ENCODE results near the gene CCDC150. TPM values are rescaled to one million over a fixed set of nuclear protein-coding genes. Genes with fewer than 3 reads are reported as not detected.

CCDC150 gene
- total and polyA plus RNA-seq, 7 experiments from 2014 or later: 0.13 to 11.2 (median 1.1) TPM; not detected in 1

DNA sequence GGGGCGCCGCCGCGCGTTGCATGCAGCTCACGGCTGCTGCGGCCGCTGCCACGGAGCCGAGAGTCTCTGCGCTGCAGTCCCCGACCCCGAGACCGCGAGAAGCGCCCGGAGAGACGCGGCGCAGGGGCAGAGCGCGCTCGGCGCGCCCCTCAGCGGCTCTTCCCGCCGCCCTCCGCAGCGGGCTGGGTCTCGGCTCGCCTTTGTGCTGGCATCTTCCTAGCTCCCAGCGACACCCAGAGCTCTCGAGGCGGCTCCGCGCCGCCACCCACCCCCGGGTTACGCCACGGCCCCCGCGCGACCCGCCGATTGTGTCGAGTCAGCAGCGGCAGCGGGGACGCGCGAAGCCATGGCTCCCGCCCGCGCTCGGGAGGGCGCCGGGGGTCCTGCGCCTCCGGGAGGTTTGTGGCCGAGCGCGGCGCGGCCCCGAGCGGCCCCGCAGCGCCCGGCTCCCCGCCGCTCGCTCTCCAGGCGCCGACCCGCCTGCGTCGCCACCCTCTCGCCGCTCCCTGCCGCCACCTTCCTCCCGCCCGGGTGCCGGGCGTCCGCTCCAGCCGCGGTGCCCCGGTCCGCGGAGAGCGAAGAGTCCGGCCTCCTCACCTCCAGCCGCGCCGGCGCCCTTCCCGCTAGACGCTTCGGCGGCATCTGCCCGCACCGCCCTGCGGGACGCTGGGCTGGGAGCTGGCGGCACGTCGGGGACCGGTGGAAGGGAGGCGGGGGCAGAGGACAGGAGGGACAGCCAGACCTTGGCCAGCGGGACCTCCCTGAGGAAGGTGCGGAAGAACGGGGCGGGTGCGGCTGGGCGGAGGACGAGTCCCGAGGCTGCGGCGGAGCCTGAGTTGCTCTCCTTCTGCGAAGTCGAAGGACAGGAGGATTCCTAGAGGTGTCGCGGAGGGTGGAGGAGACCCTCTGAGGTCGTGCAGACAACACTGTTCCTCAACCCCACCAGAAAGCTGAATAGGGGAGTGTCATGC is 46.3 kb upstream of the CCDC150 start, which contains the start of gene HECW2:
Gene HECW2, minus strand, starts transcription at position 644 of the 971 bp plus-strand sequence.
- H3K36me3 ChIP-seq (ENCODE audit: control insufficient read depth in 2 of 3, insufficient read depth in 3 of 3, low read length in 3 of 3): no peaks in the 10 kb centered on the region
- CTCF ChIA-PET: no interaction called here
- H3K27me3 ChIP-seq (ENCODE audit: control insufficient read depth in 2 of 2, insufficient read depth in 2 of 2, low read length in 2 of 2): peaks cover 4 to 5% of the 10 kb centered on the region in 2 donors
- intact Hi-C loops (cut with micrococcal nuclease): no loop called here
- DNase-seq: peak in 2 of 9 donors; percentile 0 to 42
- ATAC-seq: no peak
- H3K4me1 ChIP-seq (ENCODE audit: control insufficient read depth in 2 of 2, insufficient read depth in 2 of 2, low read length in 2 of 2): peaks cover 0 to 4% of the 10 kb centered on the region in 2 donors
- H3K4me3 Mint-ChIP-seq: peak within 1 kb of the TSS; percentile 80 to 88 (median 82)
- H3K4me3 ChIP-seq (ENCODE audit: low read length): no peak within 1 kb of the TSS
- peak within 1 kb of the TSS in 1 of 9 donors; percentile 12 for H3K27ac Mint-ChIP-seq
- no peaks in the 10 kb centered on the region for H3K9me3 ChIP-seq (ENCODE audit: control insufficient read depth in 2 of 3, low read length in 3 of 3)
- H3K27me3 Mint-ChIP-seq: peaks cover 73 to 83% (median 76%) of the 10 kb centered on the region in 5 donors
- POLR2A ChIA-PET: no interaction called here
- peaks cover 5 to 12% (median 8%) of the 10 kb centered on the region in 7 donors for H3K4me1 Mint-ChIP-seq
- peaks cover 0 to 4% (median 0%) of the 10 kb centered on the region in 11 donors for H3K9me3 Mint-ChIP-seq
- no peak within 1 kb of the TSS for H3K27ac ChIP-seq (ENCODE audit: low read depth, low read length)
- H3K36me3 Mint-ChIP-seq: no peaks in the 10 kb centered on the region

DNA sequence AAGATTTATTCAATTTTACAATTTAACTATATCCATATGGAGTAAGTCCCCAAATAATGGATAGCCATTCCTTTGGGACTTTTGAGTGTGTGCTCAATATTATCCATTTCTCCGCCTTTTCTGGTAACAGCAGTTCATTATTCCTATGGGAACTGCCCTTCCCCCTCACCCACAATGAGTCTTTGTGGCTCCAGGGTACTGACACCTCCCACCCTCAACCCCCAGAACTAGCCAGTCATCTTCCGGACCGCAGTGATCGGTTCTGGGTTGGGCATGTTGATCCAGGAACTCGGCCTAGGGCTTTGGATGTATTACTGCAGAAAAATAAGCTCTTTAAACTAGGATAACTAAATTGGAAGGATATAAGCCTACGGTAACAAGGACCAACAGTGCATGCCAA is 45.4 kb upstream of the CCDC150 start:
- intact Hi-C loops (cut with micrococcal nuclease): no loop called here
- Histone ChIP-seq H3K4me1 (ENCODE audit: control insufficient read depth in 2 of 2, insufficient read depth in 2 of 2, low read length in 2 of 2) (peaks cover 0 to 4% of the 10 kb centered on the region in 2 donors), H3K27me3 (ENCODE audit: control insufficient read depth in 2 of 2, insufficient read depth in 2 of 2, low read length in 2 of 2) (peaks cover 4 to 5% of the 10 kb centered on the region in 2 donors), H3K36me3 (ENCODE audit: control insufficient read depth in 2 of 3, insufficient read depth in 3 of 3, low read length in 3 of 3) (no peaks in the 10 kb centered on the region), H3K9me3 (ENCODE audit: control insufficient read depth in 2 of 3, low read length in 3 of 3) (no peaks in the 10 kb centered on the region), H3K27ac (ENCODE audit: low read depth, low read length) (no peak overlapping the region), H3K4me3 (ENCODE audit: low read length) (no peak overlapping the region)
- CTCF ChIA-PET: no interaction called here
- Mint-ChIP-seq H3K27me3 (peaks cover 66 to 77% (median 72%) of the 10 kb centered on the region in 5 donors), H3K27ac (no peak overlapping the region), H3K9me3 (peaks cover 0 to 4% (median 0%) of the 10 kb centered on the region in 11 donors), H3K4me1 (peaks cover 5 to 12% (median 8%) of the 10 kb centered on the region in 7 donors), H3K36me3 (no peaks in the 10 kb centered on the region), H3K4me3 (peak overlapping the region; percentile 4 to 79 (median 44))
- ATAC-seq (no peak), DNase-seq (no peak)
- POLR2A ChIA-PET: no interaction called here

DNA sequence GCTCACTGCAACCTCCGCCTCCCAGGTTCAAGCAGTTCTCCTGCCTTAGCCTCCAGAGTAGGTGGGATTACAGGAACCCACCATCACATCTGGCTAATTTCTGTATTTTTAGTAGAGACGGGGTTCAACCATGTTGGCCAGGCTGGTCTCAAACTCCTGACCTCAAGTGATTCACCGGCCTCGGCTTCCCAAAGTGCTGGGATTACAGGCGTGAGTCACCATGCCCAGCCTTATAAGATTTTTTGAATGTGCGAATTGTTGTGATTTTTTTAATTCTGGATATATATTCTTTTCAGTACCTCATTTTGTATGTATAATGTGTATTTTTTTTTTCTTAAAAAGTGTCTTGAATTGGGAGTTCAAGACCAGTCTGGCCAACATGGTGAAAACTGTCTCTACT is 42.0 kb upstream of the CCDC150 start:
- Histone ChIP-seq H3K36me3 (ENCODE audit: control insufficient read depth in 2 of 3, insufficient read depth in 3 of 3, low read length in 3 of 3) (no peaks in the 10 kb centered on the region), H3K4me3 (ENCODE audit: low read length) (no peak overlapping the region), H3K27me3 (ENCODE audit: control insufficient read depth in 2 of 2, insufficient read depth in 2 of 2, low read length in 2 of 2) (peaks cover 4 to 5% of the 10 kb centered on the region in 2 donors), H3K4me1 (ENCODE audit: control insufficient read depth in 2 of 2, insufficient read depth in 2 of 2, low read length in 2 of 2) (no peaks in the 10 kb centered on the region), H3K27ac (ENCODE audit: low read depth, low read length) (no peak overlapping the region), H3K9me3 (ENCODE audit: control insufficient read depth in 2 of 3, low read length in 3 of 3) (no peaks in the 10 kb centered on the region)
- ChIA-PET POLR2A (no interaction called here), CTCF (no interaction called here)
- H3K4me3 Mint-ChIP-seq: no peak overlapping the region
- peaks cover 43 to 64% (median 53%) of the 10 kb centered on the region in 5 donors for H3K27me3 Mint-ChIP-seq
- H3K9me3 Mint-ChIP-seq: peaks cover 0 to 4% (median 0%) of the 10 kb centered on the region in 11 donors
- H3K27ac Mint-ChIP-seq: no peak overlapping the region
- no peak for DNase-seq
- no peak for ATAC-seq
- no peaks in the 10 kb centered on the region for H3K36me3 Mint-ChIP-seq
- H3K4me1 Mint-ChIP-seq: peaks cover 0 to 6% (median 0%) of the 10 kb centered on the region in 7 donors
- intact Hi-C loops (cut with micrococcal nuclease): no loop called here

DNA sequence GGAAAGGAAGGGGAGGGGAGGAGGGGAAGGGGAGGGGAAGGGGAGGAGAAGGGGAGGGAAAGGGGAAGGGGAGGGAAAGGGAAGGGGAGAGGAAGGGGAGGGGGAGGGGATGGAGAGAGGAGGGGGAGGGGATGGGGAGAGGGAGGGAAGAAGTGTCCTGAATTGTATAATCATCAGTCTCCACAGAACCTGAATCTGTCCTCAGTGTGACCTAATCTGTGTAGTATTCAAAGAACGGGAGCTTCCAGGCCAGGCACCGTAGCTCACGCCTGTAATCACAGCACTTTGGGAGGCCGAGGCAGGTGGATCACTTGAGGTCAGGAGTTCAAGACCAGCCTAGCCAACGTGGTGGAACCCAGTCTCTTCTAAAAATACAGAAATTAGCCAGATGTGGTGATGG is 41.1 kb upstream of the CCDC150 start:
- Mint-ChIP-seq H3K27me3 (peaks cover 47 to 65% (median 53%) of the 10 kb centered on the region in 5 donors), H3K36me3 (no peaks in the 10 kb centered on the region), H3K4me3 (no peak overlapping the region), H3K9me3 (peaks cover 0 to 4% (median 0%) of the 10 kb centered on the region in 11 donors), H3K4me1 (peaks cover 0 to 6% (median 0%) of the 10 kb centered on the region in 7 donors), H3K27ac (no peak overlapping the region)
- peaks cover 4 to 5% of the 10 kb centered on the region in 2 donors for H3K27me3 ChIP-seq (ENCODE audit: control insufficient read depth in 2 of 2, insufficient read depth in 2 of 2, low read length in 2 of 2)
- CTCF ChIA-PET: no interaction called here
- H3K9me3 ChIP-seq (ENCODE audit: control insufficient read depth in 2 of 3, low read length in 3 of 3): no peaks in the 10 kb centered on the region
- no peak overlapping the region for H3K27ac ChIP-seq (ENCODE audit: low read depth, low read length)
- ATAC-seq: no peak
- no peak overlapping the region for H3K4me3 ChIP-seq (ENCODE audit: low read length)
- H3K36me3 ChIP-seq (ENCODE audit: control insufficient read depth in 2 of 3, insufficient read depth in 3 of 3, low read length in 3 of 3): no peaks in the 10 kb centered on the region
- no peaks in the 10 kb centered on the region for H3K4me1 ChIP-seq (ENCODE audit: control insufficient read depth in 2 of 2, insufficient read depth in 2 of 2, low read length in 2 of 2)
- intact Hi-C loops (cut with micrococcal nuclease): no loop called here
- POLR2A ChIA-PET: no interaction called here
- DNase-seq: no peak

DNA sequence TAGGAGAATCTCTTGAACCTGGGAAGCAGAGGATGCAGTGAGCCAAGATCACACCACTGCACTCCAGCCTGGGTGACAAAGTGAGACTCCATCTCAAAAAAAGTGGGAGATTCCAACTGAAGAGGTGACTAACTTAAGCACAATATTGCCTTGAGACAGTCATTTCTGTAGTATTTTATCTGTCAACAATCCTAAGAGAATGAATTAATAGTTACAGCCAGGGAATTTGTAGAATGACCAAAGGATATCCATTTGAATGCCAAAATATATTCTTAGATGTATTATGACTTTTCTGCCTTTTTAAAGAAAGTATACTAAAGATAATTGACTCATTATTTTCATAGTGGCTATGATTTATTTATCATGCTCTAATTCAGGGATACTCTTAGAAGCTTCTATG is 40.7 kb upstream of the CCDC150 start:
- Mint-ChIP-seq H3K4me1 (peaks cover 0 to 3% (median 0%) of the 10 kb centered on the region in 7 donors), H3K27me3 (peaks cover 43 to 61% (median 48%) of the 10 kb centered on the region in 5 donors), H3K27ac (no peak overlapping the region), H3K9me3 (peaks cover 0 to 4% (median 0%) of the 10 kb centered on the region in 11 donors), H3K36me3 (no peaks in the 10 kb centered on the region), H3K4me3 (no peak overlapping the region)
- Histone ChIP-seq H3K36me3 (ENCODE audit: control insufficient read depth in 2 of 3, insufficient read depth in 3 of 3, low read length in 3 of 3) (no peaks in the 10 kb centered on the region), H3K9me3 (ENCODE audit: control insufficient read depth in 2 of 3, low read length in 3 of 3) (no peaks in the 10 kb centered on the region), H3K4me1 (ENCODE audit: control insufficient read depth in 2 of 2, insufficient read depth in 2 of 2, low read length in 2 of 2) (no peaks in the 10 kb centered on the region), H3K27me3 (ENCODE audit: control insufficient read depth in 2 of 2, insufficient read depth in 2 of 2, low read length in 2 of 2) (peaks cover 4 to 5% of the 10 kb centered on the region in 2 donors), H3K4me3 (ENCODE audit: low read length) (no peak overlapping the region), H3K27ac (ENCODE audit: low read depth, low read length) (no peak overlapping the region)
- intact Hi-C loops (cut with micrococcal nuclease): no loop called here
- CTCF ChIA-PET: no interaction called here
- DNase-seq (no peak), ATAC-seq (no peak)
- POLR2A ChIA-PET: no interaction called here

DNA sequence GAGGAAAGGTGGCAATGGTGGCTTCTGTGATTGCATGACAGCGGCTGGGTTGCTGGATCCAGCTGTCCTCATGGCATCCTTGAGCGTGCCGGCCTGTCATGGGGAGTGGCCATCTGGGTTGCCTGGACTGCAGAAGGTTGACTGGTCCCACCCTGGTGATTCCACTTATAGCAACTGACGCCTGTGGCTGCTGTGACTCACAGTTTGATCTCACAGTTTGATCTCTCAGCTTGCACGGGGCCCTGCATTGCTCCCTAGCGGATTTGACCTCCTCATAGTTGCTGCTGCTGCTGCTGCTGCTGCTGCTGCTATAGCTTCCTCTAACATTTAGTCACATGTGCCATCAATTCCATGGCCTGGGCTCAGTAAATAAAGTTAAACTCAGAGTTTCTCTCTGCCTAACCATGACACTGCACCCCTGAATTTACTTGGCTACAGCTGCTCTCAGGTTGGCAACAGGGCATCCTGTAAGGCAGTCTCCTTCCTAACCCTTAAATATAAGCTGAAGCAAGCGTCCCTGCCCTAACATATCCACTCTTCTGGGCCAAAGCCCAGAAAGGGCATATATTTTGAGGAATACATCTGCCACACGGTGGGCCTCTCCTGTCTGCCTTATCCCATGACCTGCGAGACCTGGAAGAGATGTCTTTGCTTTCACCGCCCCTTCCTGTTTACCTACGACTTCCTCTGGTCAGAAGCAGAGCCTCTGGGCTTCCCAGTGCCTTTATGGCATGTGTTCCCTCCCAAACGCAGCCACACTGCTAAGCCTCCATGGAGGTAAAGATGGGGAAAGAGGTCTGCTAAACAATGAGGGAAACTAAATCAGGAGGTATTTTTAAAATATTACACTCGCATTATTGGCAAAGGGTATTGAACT is 37.8 kb upstream of the CCDC150 start:
- Mint-ChIP-seq H3K27ac (no peak overlapping the region), H3K4me1 (peaks cover 0 to 3% (median 0%) of the 10 kb centered on the region in 7 donors), H3K4me3 (no peak overlapping the region), H3K36me3 (no peaks in the 10 kb centered on the region), H3K9me3 (peaks cover 0 to 4% (median 0%) of the 10 kb centered on the region in 11 donors), H3K27me3 (peaks cover 21 to 39% (median 24%) of the 10 kb centered on the region in 5 donors)
- H3K36me3 ChIP-seq (ENCODE audit: control insufficient read depth in 2 of 3, insufficient read depth in 3 of 3, low read length in 3 of 3): no peaks in the 10 kb centered on the region
- H3K9me3 ChIP-seq (ENCODE audit: control insufficient read depth in 2 of 3, low read length in 3 of 3): no peaks in the 10 kb centered on the region
- intact Hi-C loops (cut with micrococcal nuclease): no loop called here
- ATAC-seq: no peak
- H3K4me3 ChIP-seq (ENCODE audit: low read length): no peak overlapping the region
- no peaks in the 10 kb centered on the region for H3K4me1 ChIP-seq (ENCODE audit: control insufficient read depth in 2 of 2, insufficient read depth in 2 of 2, low read length in 2 of 2)
- no peak overlapping the region for H3K27ac ChIP-seq (ENCODE audit: low read depth, low read length)
- no peaks in the 10 kb centered on the region for H3K27me3 ChIP-seq (ENCODE audit: control insufficient read depth in 2 of 2, insufficient read depth in 2 of 2, low read length in 2 of 2)
- CTCF ChIA-PET: no interaction called here
- POLR2A ChIA-PET: no interaction called here
- DNase-seq: no peak

Measured in naive thymus-derived CD4-positive, alpha-beta T cell (primary cell).